Stimulated activated CD4-positive, alpha-beta T cell treated with anti-CD3 and anti-CD28 coated beads, Interleukin-15, amount 100 ng/mL, for 48 hours (primary cell): Measurements from ENCODE around the gene ATP2B3.
A peak's percentile ranks its signal among the peaks of the same experiment; 100 is the strongest.

Source experiments
- DNase-seq, 2 donors: peaks; one replicate each; pipeline ENCODE4 v3.0.0-alpha.2; 2020; ENCODE audit warnings: low read depth in 2 of 2

ATP2B3 gene

GRCh38 chrX:153533091-153533490 lies 15.6 kb downstream of the ATP2B3 start:
- DNase-seq = no peak

GRCh38 chrX:153537080-153537479 lies 19.6 kb downstream of the ATP2B3 start:
- DNase-seq = no peak

- no peak for DNase-seq
These were observed 20.3 kb downstream of the ATP2B3 start for GRCh38 chrX:153537526-153538295.

GRCh38 chrX:153538424-153538823 lies 21.0 kb downstream of the ATP2B3 start:
- no peak for DNase-seq

- peak; percentile 11 to 41 for DNase-seq
These were observed 21.9 kb downstream of the ATP2B3 start for GRCh38 chrX:153539171-153539978.

- DNase-seq = no peak
These were observed 22.5 kb downstream of the ATP2B3 start for GRCh38 chrX:153539979-153540358.

GRCh38 chrX:153544727-153545126 lies 27.3 kb downstream of the ATP2B3 start:
- DNase-seq = no peak

- DNase-seq = no peak
These were observed 28.9 kb downstream of the ATP2B3 start for GRCh38 chrX:153546386-153546785.

GRCh38 chrX:153547195-153547594 lies 29.8 kb downstream of the ATP2B3 start:
- DNase-seq = no peak

- DNase-seq = no peak
These were observed 31.8 kb downstream of the ATP2B3 start for GRCh38 chrX:153549231-153549630.

GRCh38 chrX:153549807-153550206 lies 32.4 kb downstream of the ATP2B3 start:
- DNase-seq = no peak

- DNase-seq = no peak
These were observed 33.7 kb downstream of the ATP2B3 start for GRCh38 chrX:153551135-153551534.

- DNase-seq = peak in 1 of 2 donors; percentile 48
These were observed 37.2 kb downstream of the ATP2B3 start for GRCh38 chrX:153554519-153555167.

GRCh38 chrX:153556767-153557166 lies 39.3 kb downstream of the ATP2B3 start:
- no peak for DNase-seq

- DNase-seq = no peak
These were observed 40.3 kb downstream of the ATP2B3 start for GRCh38 chrX:153557618-153558355.

- DNase-seq = no peak
These were observed 42.6 kb downstream of the ATP2B3 start for GRCh38 chrX:153560000-153560399.

GRCh38 chrX:153560466-153560865 lies 43.0 kb downstream of the ATP2B3 start:
- DNase-seq = no peak

- DNase-seq = no peak
These were observed 43.9 kb downstream of the ATP2B3 start for GRCh38 chrX:153561337-153561736.

GRCh38 chrX:153562546-153562945 lies 45.1 kb downstream of the ATP2B3 start:
- no peak for DNase-seq

- no peak for DNase-seq
These were observed 46.7 kb downstream of the ATP2B3 start for GRCh38 chrX:153564047-153564606.

- DNase-seq = no peak
These were observed 48.6 kb downstream of the ATP2B3 start for GRCh38 chrX:153565996-153566580.
